OCI-LY1 (cell line): ENCODE measurements around the gene WEE1.

Source experiments
- H2AFZ ChIP-seq: fragments of 200-600 bp; sonication (generic), shearing (Covaris generic); 2 replicates; pipeline ENCODE4 v1.6.0; 2014; ENCODE audit warnings: antibody characterized with exemption, mild to moderate bottlenecking, low read length
- H3F3A ChIP-seq: fragments of 200-600 bp; sonication (generic), shearing (Covaris generic); 2 replicates; pipeline ENCODE4 v1.6.0; 2014; ENCODE audit warnings: mild to moderate bottlenecking, antibody characterized with exemption, low read length, moderate library complexity; ENCODE audit not compliant: insufficient read depth
- H3K27ac ChIP-seq: fragments of 200-600 bp; sonication (generic); 2 replicates; pipeline ENCODE4 v1.5.1; 2014; ENCODE audit warnings: low read length, mixed run types, mild to moderate bottlenecking, low read depth; ENCODE audit not compliant: poor library complexity, severe bottlenecking
- H3K27me3 ChIP-seq: fragments of 200-600 bp; sonication (generic); 2 replicates; pipeline ENCODE4 v1.6.0; 2014; ENCODE audit warnings: antibody characterized with exemption, mild to moderate bottlenecking, low read length, moderate library complexity; ENCODE audit not compliant: insufficient read depth
- H3K36me3 ChIP-seq: fragments of 200-600 bp; sonication (generic); 2 replicates; pipeline ENCODE4 v1.6.1; 2014; ENCODE audit warnings: mild to moderate bottlenecking, antibody characterized with exemption, low read length, moderate library complexity, mixed read lengths; ENCODE audit not compliant: insufficient read depth
- H3K4me1 ChIP-seq: fragments of 200-600 bp; sonication (generic); 2 replicates; pipeline ENCODE4 v1.5.1; 2014; ENCODE audit warnings: mild to moderate bottlenecking, low read length, moderate library complexity; ENCODE audit not compliant: insufficient read depth, severe bottlenecking
- H3K4me2 ChIP-seq: fragments of 200-600 bp; sonication (generic), shearing (Covaris generic); 2 replicates; pipeline ENCODE4 v1.6.1; 2014; ENCODE audit warnings: low read length
- H3K4me3 ChIP-seq: fragments of 200-600 bp; sonication (generic); 2 replicates; pipeline ENCODE4 v1.5.1; 2014; ENCODE audit warnings: low read length, low read depth, mild to moderate bottlenecking, mixed read lengths; ENCODE audit not compliant: poor library complexity, severe bottlenecking
- H3K79me2 ChIP-seq: fragments of 200-600 bp; shearing (Covaris generic); 2 replicates; pipeline ENCODE4 v1.6.1; 2016; ENCODE audit warnings: mixed run types, low read length, mixed read lengths; ENCODE audit not compliant: insufficient read depth
- H3K9ac ChIP-seq: fragments of 200-600 bp; sonication (generic), shearing (Covaris generic); 2 replicates; pipeline ENCODE4 v1.6.1; 2014; ENCODE audit warnings: mild to moderate bottlenecking, low read length, mixed read lengths
- H3K9me2 ChIP-seq: fragments of 200-600 bp; sonication (generic), shearing (Covaris generic); 2 replicates; pipeline ENCODE4 v1.6.1; 2014; ENCODE audit warnings: low read depth, mild to moderate bottlenecking, low read length, mixed read lengths
- H3K9me3 ChIP-seq: fragments of 200-600 bp; shearing (Covaris generic); 2 replicates; pipeline ENCODE4 v1.6.1; 2014; ENCODE audit warnings: low read length, mixed read lengths
- H4K20me1 ChIP-seq: fragments of 200-600 bp; sonication (generic), shearing (Covaris generic); 2 replicates; pipeline ENCODE4 v1.6.0; 2016; ENCODE audit warnings: mild to moderate bottlenecking, low read length; ENCODE audit not compliant: insufficient read depth
- CTCF ChIP-seq: fragments of 200-600 bp; sonication (generic), shearing (Covaris generic); IDR thresholded peaks from 2 replicates; pipeline ENCODE4 v1.5.1; 2017; ENCODE audit warnings: mild to moderate bottlenecking, antibody characterized with exemption, low read length, moderate library complexity, mixed read lengths
- EZH2 ChIP-seq: fragments of 200-600 bp; sonication (generic), shearing (Covaris generic); IDR thresholded peaks from 2 replicates; pipeline ENCODE4 v1.8.0; 2017; ENCODE audit warnings: borderline replicate concordance, mixed run types, mild to moderate bottlenecking, antibody characterized with exemption, low read length, moderate library complexity, mixed read lengths

WEE1 gene

GRCh38 chr11:9624448-9624847 lies 51.0 kb downstream of the WEE1 start:
- Histone ChIP-seq H3K27ac (peak overlapping the region; percentile 52), H3K79me2 (no peaks in the 10 kb centered on the region), H3K4me3 (no peak overlapping the region), H3F3A (no peaks in the 10 kb centered on the region), H3K27me3 (no peaks in the 10 kb centered on the region), H3K9me3 (no peaks in the 10 kb centered on the region), H3K9ac (no peak overlapping the region), H3K36me3 (no peaks in the 10 kb centered on the region), H4K20me1 (no peaks in the 10 kb centered on the region), H2AFZ (no peak overlapping the region), H3K4me2 (no peak overlapping the region), H3K4me1 (peaks cover 67% of the 10 kb centered on the region), H3K9me2 (no peaks in the 10 kb centered on the region)
- TF ChIP-seq EZH2 (no peak), CTCF (no peak)

GRCh38 chr11:9625162-9625561 lies 51.7 kb downstream of the WEE1 start:
- H3K9me2 ChIP-seq = no peaks in the 10 kb centered on the region
- no peaks in the 10 kb centered on the region for H3K36me3 ChIP-seq
- H3K9ac ChIP-seq = no peak overlapping the region; the same call in 1 of the 2 replicates
- no peaks in the 10 kb centered on the region for H3K27me3 ChIP-seq
- H4K20me1 ChIP-seq = no peaks in the 10 kb centered on the region
- no peaks in the 10 kb centered on the region for H3K79me2 ChIP-seq
- H3K4me2 ChIP-seq = no peak overlapping the region
- no peak overlapping the region for H3K4me3 ChIP-seq
- H3K4me1 ChIP-seq = peaks cover 60% of the 10 kb centered on the region
- H3F3A ChIP-seq = no peaks in the 10 kb centered on the region
- TF ChIP-seq EZH2 = no peak
- no peak for TF ChIP-seq CTCF
- peak overlapping the region; percentile 52 for H3K27ac ChIP-seq
- H3K9me3 ChIP-seq = no peaks in the 10 kb centered on the region
- no peak overlapping the region for H2AFZ ChIP-seq

GRCh38 chr11:9625728-9626127 lies 52.3 kb downstream of the WEE1 start:
- Histone ChIP-seq H2AFZ (no peak overlapping the region), H3K9me2 (no peaks in the 10 kb centered on the region), H3K4me1 (peaks cover 56% of the 10 kb centered on the region), H3K27me3 (no peaks in the 10 kb centered on the region), H3K27ac (peak overlapping the region; percentile 52), H3K9me3 (no peaks in the 10 kb centered on the region), H3K9ac (no peak overlapping the region; the same call in 1 of the 2 replicates), H3K79me2 (no peaks in the 10 kb centered on the region), H3F3A (no peaks in the 10 kb centered on the region), H3K4me2 (no peak overlapping the region), H4K20me1 (no peaks in the 10 kb centered on the region), H3K4me3 (no peak overlapping the region), H3K36me3 (no peaks in the 10 kb centered on the region)
- no peak for TF ChIP-seq EZH2
- no peak for TF ChIP-seq CTCF
